ENCODE measurements around the gene PWWP2B. TPM values are rescaled to one million over a fixed set of nuclear protein-coding genes. Genes with fewer than 3 reads are reported as not detected.

Gene PWWP2B
- total RNA-seq, 2 experiments from 2014 or later = 6.9 to 12.8 TPM

DNA sequence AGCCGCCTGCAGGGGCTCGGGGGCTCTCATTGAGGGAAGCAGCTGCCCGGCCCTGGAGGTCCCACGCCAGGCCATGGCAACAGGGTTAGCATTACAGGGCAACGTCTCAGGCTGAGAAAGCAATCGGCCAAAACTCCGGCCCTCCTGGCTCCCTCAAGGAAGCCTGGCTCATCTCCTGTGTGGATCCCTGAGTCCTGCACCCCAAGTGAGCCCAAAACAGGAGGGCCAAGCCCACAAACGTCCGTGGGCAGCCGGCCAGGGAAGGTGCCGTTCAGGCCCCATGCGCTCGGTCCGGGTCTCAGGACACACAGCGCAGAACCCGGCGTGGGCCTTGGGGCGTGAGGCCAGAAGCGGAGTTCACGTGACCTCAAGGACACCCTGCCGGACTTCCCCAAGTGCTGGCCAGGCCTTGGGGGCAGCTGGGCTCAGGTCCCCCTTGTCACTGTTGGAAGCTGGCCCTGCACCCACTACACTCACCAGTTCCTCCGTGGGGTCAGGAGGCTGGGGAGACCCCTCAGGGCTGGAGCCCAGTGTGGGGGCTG lies 8.0 kb upstream of the PWWP2B start:
- Mint-ChIP-seq H3K4me1 (peaks cover 2% of the 10 kb centered on the region), H3K9me3 (ENCODE audit: low read depth) (peaks cover 7% of the 10 kb centered on the region), H3K4me3 (no peak overlapping the region), H3K36me3 (peaks cover 1% of the 10 kb centered on the region), H3K27ac (no peak overlapping the region), H3K27me3 (no peaks in the 10 kb centered on the region)
- DNase-seq (no peak), ATAC-seq (no peak)
- CTCF ChIA-PET = no interaction called here

- ATAC-seq (no peak), DNase-seq (no peak)
- CTCF ChIA-PET = interaction anchor here (0.7 kb wide), 1 partner anchor 238 kb away, joined by 3 read pairs; no protein-coding TSS in a partner anchor
- Mint-ChIP-seq H3K4me3 (no peak overlapping the region), H3K27ac (no peak overlapping the region), H3K27me3 (no peaks in the 10 kb centered on the region), H3K4me1 (peaks cover 2% of the 10 kb centered on the region), H3K9me3 (ENCODE audit: low read depth) (peaks cover 7% of the 10 kb centered on the region), H3K36me3 (peaks cover 1% of the 10 kb centered on the region)
Observed at GRCh38 chr10:132389433-132390169, 7.4 kb upstream of the PWWP2B start.

GRCh38 chr10:132390170-132390920 lies 6.7 kb upstream of the PWWP2B start:
- H3K27ac Mint-ChIP-seq = no peak overlapping the region
- no peak for ATAC-seq

GRCh38 chr10:132390921-132391675 lies 5.9 kb upstream of the PWWP2B start:
- Mint-ChIP-seq H3K4me3 (no peak overlapping the region), H3K27me3 (no peaks in the 10 kb centered on the region), H3K27ac (no peak overlapping the region), H3K4me1 (peaks cover 2% of the 10 kb centered on the region), H3K9me3 (ENCODE audit: low read depth) (peaks cover 7% of the 10 kb centered on the region), H3K36me3 (peaks cover 1% of the 10 kb centered on the region)
- ATAC-seq = no peak
- DNase-seq = no peak
- CTCF ChIA-PET = no interaction called here

More at GRCh38 chr10:132390170-132390920, 6.7 kb upstream of the PWWP2B start:
- peaks cover 2% of the 10 kb centered on the region for H3K4me1 Mint-ChIP-seq
- no peaks in the 10 kb centered on the region for H3K27me3 Mint-ChIP-seq
- H3K4me3 Mint-ChIP-seq = no peak overlapping the region
- CTCF ChIA-PET = interaction anchor here (0.7 kb wide), 1 partner anchor 238 kb away, joined by 3 read pairs; no protein-coding TSS in a partner anchor
- DNase-seq = no peak
- peaks cover 7% of the 10 kb centered on the region for H3K9me3 Mint-ChIP-seq (ENCODE audit: low read depth)
- H3K36me3 Mint-ChIP-seq = peaks cover 1% of the 10 kb centered on the region

GRCh38 chr10:132391676-132392020 lies 5.4 kb upstream of the PWWP2B start:
- H3K4me1 Mint-ChIP-seq = peaks cover 2% of the 10 kb centered on the region
- no peak overlapping the region for H3K27ac Mint-ChIP-seq
- DNase-seq (no peak), ATAC-seq (no peak)
- H3K9me3 Mint-ChIP-seq (ENCODE audit: low read depth) = peaks cover 7% of the 10 kb centered on the region
- CTCF ChIA-PET = no interaction called here
- H3K27me3 Mint-ChIP-seq = no peaks in the 10 kb centered on the region
- peaks cover 1% of the 10 kb centered on the region for H3K36me3 Mint-ChIP-seq
- no peak overlapping the region for H3K4me3 Mint-ChIP-seq

DNA sequence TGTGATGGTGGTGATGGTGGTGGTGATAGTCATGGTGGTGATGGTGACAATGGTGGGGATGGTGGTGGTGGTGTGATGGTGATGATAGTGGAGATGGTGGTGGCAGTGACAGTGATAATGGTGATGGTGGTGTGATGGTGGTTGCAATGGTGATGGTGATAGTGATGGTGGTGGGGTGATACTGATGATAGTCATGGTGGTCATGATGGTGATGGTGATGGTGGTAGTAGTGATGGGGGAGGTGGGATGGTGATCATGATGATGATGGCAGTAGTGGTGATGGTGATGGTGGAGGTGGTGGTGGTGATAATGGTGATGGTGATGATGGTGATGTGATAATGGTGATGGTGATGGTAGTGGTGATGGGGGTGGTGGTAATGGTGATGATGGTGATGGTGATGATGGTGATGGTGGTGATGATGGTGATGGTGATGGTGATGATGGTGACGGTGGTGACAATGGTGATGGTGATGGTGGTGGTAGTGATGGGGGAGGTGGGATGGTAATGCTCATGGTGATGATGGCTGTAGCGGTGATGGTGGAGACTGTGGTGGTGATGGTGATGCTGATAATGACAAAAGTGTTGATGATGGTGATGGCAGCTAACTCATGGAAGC lies 4.7 kb upstream of the PWWP2B start:
- Mint-ChIP-seq H3K9me3 (ENCODE audit: low read depth) (peaks cover 7% of the 10 kb centered on the region), H3K4me3 (no peak overlapping the region), H3K36me3 (peaks cover 1% of the 10 kb centered on the region), H3K27me3 (no peaks in the 10 kb centered on the region), H3K27ac (no peak overlapping the region), H3K4me1 (peaks cover 2% of the 10 kb centered on the region)
- CTCF ChIA-PET = interaction anchor here (1.2 kb wide), 1 partner anchor 51 kb away, joined by 6 read pairs; no protein-coding TSS in a partner anchor
- DNase-seq = no peak
- no peak for ATAC-seq

- peaks cover 1% of the 10 kb centered on the region for H3K36me3 Mint-ChIP-seq
- CTCF ChIA-PET = interaction anchor here (0.8 to 2.1 kb wide), 3 partner anchors 50 to 66 kb away, joined by 3 to 7 read pairs (median 6); no protein-coding TSS in a partner anchor
- H3K9me3 Mint-ChIP-seq (ENCODE audit: low read depth) = peaks cover 7% of the 10 kb centered on the region
- H3K4me3 Mint-ChIP-seq = no peak overlapping the region
- no peak overlapping the region for H3K27ac Mint-ChIP-seq
- peaks cover 2% of the 10 kb centered on the region for H3K4me1 Mint-ChIP-seq
- DNase-seq = no peak
- ATAC-seq = no peak
- H3K27me3 Mint-ChIP-seq = no peaks in the 10 kb centered on the region
Observed at GRCh38 chr10:132392811-132393694, 3.9 kb upstream of the PWWP2B start.

- H3K27me3 Mint-ChIP-seq = no peaks in the 10 kb centered on the region
- no peak overlapping the region for H3K4me3 Mint-ChIP-seq
- CTCF ChIA-PET = interaction anchor here (0.8 to 2.1 kb wide), 2 partner anchors 53 to 65 kb away, joined by 3 to 7 read pairs; no protein-coding TSS in a partner anchor
- ATAC-seq (no peak), DNase-seq (no peak)
- peaks cover 4% of the 10 kb centered on the region for H3K4me1 Mint-ChIP-seq
- no peak overlapping the region for H3K27ac Mint-ChIP-seq
- peaks cover 7% of the 10 kb centered on the region for H3K9me3 Mint-ChIP-seq (ENCODE audit: low read depth)
- peaks cover 1% of the 10 kb centered on the region for H3K36me3 Mint-ChIP-seq
Observed at GRCh38 chr10:132393695-132394181, 3.3 kb upstream of the PWWP2B start.

DNA sequence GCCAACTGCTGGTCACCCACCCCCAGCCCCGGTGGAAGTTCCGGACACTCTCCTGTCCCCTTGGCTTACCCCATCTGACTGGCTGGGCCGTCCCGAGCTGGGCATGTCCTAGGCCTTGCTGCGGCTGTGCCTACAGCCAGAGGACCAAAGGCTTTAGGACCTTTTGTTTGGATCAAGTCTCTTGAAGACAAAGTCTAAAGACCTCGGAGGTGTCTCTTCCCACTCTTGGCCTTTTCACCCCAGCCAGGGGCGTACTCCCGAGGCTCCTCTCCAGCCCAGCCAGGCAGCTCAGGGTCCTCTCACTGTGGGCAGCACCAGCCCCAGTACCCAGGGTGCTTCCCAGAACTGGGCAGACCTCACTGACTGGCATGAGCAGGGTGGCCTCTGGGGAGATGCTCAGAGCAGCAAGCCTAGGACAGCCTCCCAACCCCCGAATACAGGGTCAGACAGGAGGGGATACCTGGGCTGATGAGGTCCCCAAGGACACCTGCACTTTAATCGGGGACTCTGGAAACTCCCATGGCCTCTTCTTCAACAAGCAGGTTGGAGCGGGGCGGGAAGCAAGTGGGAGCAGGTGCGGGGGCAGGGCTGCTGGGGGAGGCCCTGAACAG lies 2.7 kb upstream of the PWWP2B start:
- no peak for ATAC-seq
- peaks cover 6% of the 10 kb centered on the region for H3K4me1 Mint-ChIP-seq
- no peak overlapping the region for H3K4me3 Mint-ChIP-seq
- H3K9me3 Mint-ChIP-seq (ENCODE audit: low read depth) = peaks cover 7% of the 10 kb centered on the region
- CTCF ChIA-PET = interaction anchor here (2.1 kb wide), 1 partner anchor 52 kb away, joined by 7 read pairs; no protein-coding TSS in a partner anchor
- no peak overlapping the region for H3K27ac Mint-ChIP-seq
- no peak for DNase-seq
- H3K27me3 Mint-ChIP-seq = no peaks in the 10 kb centered on the region
- H3K36me3 Mint-ChIP-seq = peaks cover 1% of the 10 kb centered on the region

DNA sequence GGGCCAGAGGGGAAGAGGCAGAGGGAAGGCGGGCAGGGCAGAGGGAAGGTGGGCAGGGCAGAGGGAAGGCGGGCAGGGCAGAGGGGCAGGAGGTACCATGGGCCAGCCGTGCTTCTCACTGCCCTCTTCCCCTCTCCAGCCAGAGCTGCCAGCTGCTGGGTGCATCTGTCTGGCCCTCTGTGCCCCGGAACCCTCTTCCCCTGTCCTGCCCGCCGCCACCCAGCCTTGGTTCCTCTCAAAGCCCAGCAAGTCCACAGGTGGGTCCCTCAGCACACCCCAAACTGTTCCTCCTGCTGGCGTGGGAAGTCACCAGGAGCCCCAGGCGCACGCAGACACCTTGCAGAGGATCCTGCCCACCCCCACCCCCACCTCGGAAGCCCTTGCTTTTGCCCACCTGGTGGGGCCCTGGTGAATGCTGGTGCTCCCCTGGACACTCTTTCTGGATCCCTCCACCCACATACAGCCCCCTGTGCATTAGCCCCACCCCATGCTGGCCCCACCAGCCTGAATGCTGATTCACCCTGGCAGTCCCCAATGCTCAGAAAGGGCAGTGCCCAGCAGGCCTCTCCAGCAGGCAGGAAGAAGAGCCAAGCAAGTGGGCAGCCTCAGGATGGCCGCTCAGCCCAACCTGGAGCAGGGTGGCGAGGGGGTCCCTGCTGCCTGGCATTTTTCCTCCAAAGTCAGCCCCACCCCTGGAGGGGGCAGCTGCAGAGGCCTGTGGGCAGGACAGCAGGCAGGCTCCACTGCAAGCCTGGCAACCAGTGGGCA lies 1.9 kb upstream of the PWWP2B start:
- CTCF ChIA-PET = interaction anchor here (2.1 kb wide), 1 partner anchor 52 kb away, joined by 7 read pairs; no protein-coding TSS in a partner anchor
- Mint-ChIP-seq H3K4me1 (peaks cover 11% of the 10 kb centered on the region), H3K4me3 (peak overlapping the region; percentile 18), H3K27me3 (no peaks in the 10 kb centered on the region), H3K27ac (no peak overlapping the region), H3K9me3 (ENCODE audit: low read depth) (peaks cover 7% of the 10 kb centered on the region), H3K36me3 (peaks cover 1% of the 10 kb centered on the region)
- DNase-seq = no peak
- ATAC-seq = no peak

Data from activated CD8-positive, alpha-beta memory T cell treated with anti-CD3 and anti-CD28 coated beads, Interleukin-2, amount 10 ng/mL, durations not matched to agents 7 days and 5 days (primary cell).